WERI-Rb-1 (cell line): ENCODE data around the gene TMEM252.

Experiments used
- DNase-seq: peaks from one replicate; pipeline ENCODE4 v3.0.0-alpha.2; 2020
- H3K27ac ChIP-seq: fragments of 250-450 bp; sonication (Bioruptor Pico); 2 replicates; pipeline ENCODE4 v1.5.1; 2020; ENCODE audit warnings: mild to moderate bottlenecking, moderate library complexity
- H3K27me3 ChIP-seq: fragments of 250-450 bp; sonication (Bioruptor Pico); 2 replicates; pipeline ENCODE4 v1.5.1; 2021; ENCODE audit warnings: mild to moderate bottlenecking, low read depth, moderate library complexity; ENCODE audit not compliant: insufficient read depth, severe bottlenecking
- H3K36me3 ChIP-seq: fragments of 250-450 bp; sonication (Bioruptor Pico); 2 replicates; pipeline ENCODE4 v1.5.1; 2020; ENCODE audit warnings: mild to moderate bottlenecking, moderate library complexity
- H3K4me3 ChIP-seq: 2 replicates; pipeline ENCODE4 v1.5.1; 2011; ENCODE audit warnings: low read depth, mild to moderate bottlenecking, control low read depth, low read length
- H3K9me3 ChIP-seq: fragments of 250-450 bp; sonication (Bioruptor Pico); 2 replicates; pipeline ENCODE4 v1.5.1; 2021; ENCODE audit warnings: mild to moderate bottlenecking, moderate library complexity; ENCODE audit not compliant: severe bottlenecking
- CTCF ChIP-seq: IDR thresholded peaks from 2 replicates; pipeline ENCODE4 v1.5.1; 2011; ENCODE audit warnings: low read depth, mild to moderate bottlenecking, control low read depth, inconsistent platforms, low read length

TMEM252 gene

DNA sequence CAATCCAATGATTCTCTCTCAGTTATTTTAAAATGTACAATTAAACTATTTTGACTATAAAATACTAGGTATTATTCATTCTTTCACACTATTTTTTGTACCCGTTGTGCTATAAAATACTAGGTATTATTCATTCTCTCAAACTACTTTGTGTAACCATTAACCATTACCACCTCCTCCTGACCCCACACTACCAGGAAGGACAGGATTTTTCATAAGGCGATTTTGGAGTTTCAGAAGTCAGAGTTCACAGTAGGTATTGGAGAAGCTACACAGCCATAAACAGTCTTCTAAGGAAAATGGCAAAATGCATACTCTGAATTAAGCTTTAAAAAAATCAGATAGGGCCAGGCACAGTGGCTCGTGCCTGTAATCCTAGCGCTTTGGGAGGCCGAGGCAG is 35.1 kb upstream of the TMEM252 start:
- Histone ChIP-seq H3K27me3 (peaks cover 43% of the 10 kb centered on the region), H3K27ac (no peak overlapping the region), H3K4me3 (no peak overlapping the region), H3K9me3 (no peaks in the 10 kb centered on the region), H3K36me3 (no peaks in the 10 kb centered on the region)
- no peak for DNase-seq
- TF ChIP-seq CTCF: no peak

GRCh38 chr9:68574150-68574549 is 33.5 kb upstream of the TMEM252 start:
- Histone ChIP-seq H3K36me3 (no peaks in the 10 kb centered on the region), H3K9me3 (no peaks in the 10 kb centered on the region), H3K4me3 (no peak overlapping the region), H3K27ac (no peak overlapping the region), H3K27me3 (peaks cover 36% of the 10 kb centered on the region)
- no peak for TF ChIP-seq CTCF
- DNase-seq: no peak

- Histone ChIP-seq H3K36me3 (no peaks in the 10 kb centered on the region), H3K27ac (no peak overlapping the region), H3K9me3 (no peaks in the 10 kb centered on the region), H3K27me3 (peaks cover 40% of the 10 kb centered on the region), H3K4me3 (no peak overlapping the region)
- DNase-seq: no peak
- TF ChIP-seq CTCF: no peak
Measured at GRCh38 chr9:68567565-68567964, 26.9 kb upstream of the TMEM252 start.

DNA sequence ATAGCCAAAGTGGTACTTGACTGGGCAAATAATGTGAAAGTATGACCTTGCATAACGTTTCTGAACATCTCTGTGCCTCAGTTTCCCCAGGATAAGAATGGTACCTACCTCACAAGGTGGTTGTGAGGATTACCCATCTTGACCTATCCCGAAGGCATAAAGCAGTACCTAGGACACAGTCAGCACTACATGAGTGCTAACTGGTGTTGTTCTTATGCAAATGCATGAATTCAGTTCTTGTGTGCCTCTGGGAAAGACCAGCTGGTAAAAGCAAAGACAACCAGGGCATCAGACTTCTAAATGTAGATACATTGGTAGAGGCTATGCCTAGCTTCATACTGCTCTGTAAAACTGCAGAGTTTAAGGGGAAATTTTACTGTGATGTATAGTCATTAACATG is 21.8 kb upstream of the TMEM252 start:
- DNase-seq: no peak
- Histone ChIP-seq H3K4me3 (no peak overlapping the region), H3K27me3 (peaks cover 34% of the 10 kb centered on the region), H3K36me3 (no peaks in the 10 kb centered on the region), H3K9me3 (no peaks in the 10 kb centered on the region), H3K27ac (no peak overlapping the region)
- no peak for TF ChIP-seq CTCF

DNA sequence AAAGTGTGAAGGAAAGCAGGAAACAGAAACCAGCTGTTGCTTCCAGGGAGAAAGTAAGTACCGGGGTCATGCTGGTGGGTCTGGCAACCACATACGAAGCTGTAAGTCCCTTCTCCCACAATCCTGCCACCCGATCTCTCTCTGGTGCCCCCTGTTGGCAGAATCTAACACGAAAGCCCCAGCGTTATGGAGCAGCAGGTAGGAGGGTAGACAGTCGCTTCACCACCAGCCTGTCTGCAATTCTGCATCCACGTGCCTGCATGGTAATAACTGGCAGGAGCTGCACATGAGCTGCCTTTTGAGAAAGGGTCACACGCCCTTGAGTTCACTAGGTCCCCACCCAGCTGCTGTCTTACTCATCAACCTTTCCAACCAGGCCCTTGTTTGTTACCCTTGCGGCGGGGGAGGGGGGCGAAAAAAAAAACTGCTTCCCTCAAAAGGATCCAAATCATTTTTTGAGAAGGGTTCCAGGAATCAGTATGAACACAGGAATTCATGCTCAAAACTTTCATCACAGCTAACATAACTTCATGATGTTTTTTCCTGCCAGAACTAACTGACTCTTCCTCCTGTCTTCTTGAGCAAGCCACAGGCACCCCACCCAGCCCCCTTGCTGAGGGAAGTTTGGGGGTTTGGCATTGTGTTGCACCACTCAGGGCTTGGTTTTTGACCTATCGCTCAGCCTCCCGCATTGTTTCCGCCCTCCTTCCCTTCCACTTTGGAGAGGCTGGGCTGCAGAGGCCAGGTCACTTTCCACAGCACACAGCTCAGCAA is 19.6 kb upstream of the TMEM252 start:
- no peaks in the 10 kb centered on the region for H3K9me3 ChIP-seq
- no peak overlapping the region for H3K4me3 ChIP-seq
- peak; percentile 43 for DNase-seq
- peak; percentile 64 for TF ChIP-seq CTCF
- H3K27ac ChIP-seq: no peak overlapping the region
- peaks cover 37% of the 10 kb centered on the region for H3K27me3 ChIP-seq
- H3K36me3 ChIP-seq: no peaks in the 10 kb centered on the region

DNA sequence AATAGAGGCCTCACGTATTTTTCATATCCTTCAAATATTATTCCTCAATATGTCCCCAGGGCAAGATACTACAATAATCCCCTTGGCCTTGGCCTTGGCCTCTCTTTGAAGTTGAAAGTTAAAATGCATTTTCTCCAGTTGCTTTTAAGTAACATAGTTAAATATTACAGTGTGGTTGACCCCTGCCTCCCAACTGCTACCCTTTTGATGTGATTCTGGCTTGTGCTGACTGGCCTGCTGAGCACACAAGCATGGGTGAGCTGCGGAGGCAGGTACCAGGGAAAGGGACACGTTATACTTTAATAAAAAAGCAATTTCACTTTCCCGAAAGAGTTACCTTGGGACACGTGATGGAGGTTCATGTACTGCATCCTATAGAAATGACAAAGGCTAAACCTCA is 17.9 kb upstream of the TMEM252 start:
- Histone ChIP-seq H3K9me3 (no peaks in the 10 kb centered on the region), H3K27me3 (peaks cover 31% of the 10 kb centered on the region), H3K27ac (no peak overlapping the region), H3K4me3 (no peak overlapping the region), H3K36me3 (no peaks in the 10 kb centered on the region)
- no peak for TF ChIP-seq CTCF
- DNase-seq: no peak
